Measurements from ENCODE around the gene PPP1R26.

Gene PPP1R26

DNA sequence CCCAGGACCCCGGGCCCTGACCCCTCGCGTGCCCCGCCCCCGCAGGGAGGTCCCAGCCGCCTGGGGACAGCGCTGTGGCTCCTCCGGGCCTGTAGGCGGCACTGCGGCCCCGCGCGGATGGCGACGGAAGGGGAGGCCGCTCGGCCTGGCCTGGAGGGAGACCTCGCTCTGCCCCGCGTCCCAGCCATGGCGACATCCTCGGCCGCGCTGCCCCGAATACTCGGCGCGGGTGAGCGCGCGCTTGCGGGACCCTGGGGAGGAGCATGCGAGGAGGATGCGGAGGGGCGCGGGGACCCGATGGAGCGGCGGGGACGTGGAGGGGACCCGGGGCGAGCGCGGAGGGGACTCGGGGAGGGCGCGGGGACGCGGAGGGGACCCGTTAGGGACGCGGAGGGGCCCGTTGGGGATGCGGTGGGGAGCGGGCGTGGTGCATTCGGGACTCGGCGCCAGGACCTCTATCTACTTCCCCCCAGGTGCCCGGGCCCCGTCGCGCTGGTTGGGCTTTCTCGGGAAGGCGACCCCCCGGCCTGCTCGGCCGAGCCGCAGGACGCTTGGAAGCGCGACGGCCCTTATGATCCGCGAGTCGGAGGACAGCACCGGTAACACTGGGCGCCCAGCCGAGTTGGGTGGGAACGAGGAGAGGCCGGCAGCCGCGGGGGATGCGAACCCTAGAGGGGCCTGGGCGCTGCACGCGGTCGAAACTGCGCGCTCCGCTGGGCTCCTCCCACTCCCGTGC lies 21.1 kb downstream of the PPP1R26 start, which contains the start of gene MRPS2:
TSS of gene MRPS2 (plus strand) at position 158 of the 736 bp plus-strand sequence. CDS start at position 187, 29 bp downstream.
- no peak within 1 kb of the TSS; the same call in 1 of the 2 replicates for H2AFZ ChIP-seq (ENCODE audit: low read length)
- no peaks in the 10 kb centered on the region for H3K27me3 ChIP-seq (ENCODE audit: insufficient read depth, low read length)
- H3K4me2 ChIP-seq (ENCODE audit: low read length), result peak within 1 kb of the TSS; percentile 85
- no peaks in the 10 kb centered on the region for H4K20me1 ChIP-seq (ENCODE audit: insufficient read depth, low read length)
- no peaks in the 10 kb centered on the region for H3K9me3 ChIP-seq (ENCODE audit: low read length)
- no peaks in the 10 kb centered on the region for H3F3A ChIP-seq (ENCODE audit: insufficient read depth, low read length)
- peak within 1 kb of the TSS; percentile 83 for H3K9ac ChIP-seq (ENCODE audit: low read length)
- H3K79me2 ChIP-seq (ENCODE audit: insufficient read depth, low read length), result no peaks in the 10 kb centered on the region
- TF ChIP-seq, protein P1, sequence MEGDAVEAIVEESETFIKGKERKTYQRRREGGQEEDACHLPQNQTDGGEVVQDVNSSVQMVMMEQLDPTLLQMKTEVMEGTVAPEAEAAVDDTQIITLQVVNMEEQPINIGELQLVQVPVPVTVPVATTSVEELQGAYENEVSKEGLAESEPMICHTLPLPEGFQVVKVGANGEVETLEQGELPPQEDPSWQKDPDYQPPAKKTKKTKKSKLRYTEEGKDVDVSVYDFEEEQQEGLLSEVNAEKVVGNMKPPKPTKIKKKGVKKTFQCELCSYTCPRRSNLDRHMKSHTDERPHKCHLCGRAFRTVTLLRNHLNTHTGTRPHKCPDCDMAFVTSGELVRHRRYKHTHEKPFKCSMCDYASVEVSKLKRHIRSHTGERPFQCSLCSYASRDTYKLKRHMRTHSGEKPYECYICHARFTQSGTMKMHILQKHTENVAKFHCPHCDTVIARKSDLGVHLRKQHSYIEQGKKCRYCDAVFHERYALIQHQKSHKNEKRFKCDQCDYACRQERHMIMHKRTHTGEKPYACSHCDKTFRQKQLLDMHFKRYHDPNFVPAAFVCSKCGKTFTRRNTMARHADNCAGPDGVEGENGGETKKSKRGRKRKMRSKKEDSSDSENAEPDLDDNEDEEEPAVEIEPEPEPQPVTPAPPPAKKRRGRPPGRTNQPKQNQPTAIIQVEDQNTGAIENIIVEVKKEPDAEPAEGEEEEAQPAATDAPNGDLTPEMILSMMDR (IDR thresholded peaks at IDR 0.05; ENCODE audit: low read length), result peak; percentile 71
- no peak for TF ChIP-seq EZH2 (IDR thresholded peaks at IDR 0.05; ENCODE audit: borderline replicate concordance, low read length)
- H3K4me1 ChIP-seq (ENCODE audit: insufficient read depth, low read length, severe bottlenecking), result peaks cover 19% of the 10 kb centered on the region
- peak within 1 kb of the TSS; percentile 79 for H3K4me3 ChIP-seq (ENCODE audit: low read depth, low read length, poor library complexity, severe bottlenecking)
- H3K9me2 ChIP-seq (ENCODE audit: low read depth, low read length), result no peaks in the 10 kb centered on the region
- H3K36me3 ChIP-seq (ENCODE audit: insufficient read depth, low read length), result peaks cover 35% of the 10 kb centered on the region
- H3K27ac ChIP-seq (ENCODE audit: low read depth, low read length, poor library complexity, severe bottlenecking), result no peak within 1 kb of the TSS

DNA sequence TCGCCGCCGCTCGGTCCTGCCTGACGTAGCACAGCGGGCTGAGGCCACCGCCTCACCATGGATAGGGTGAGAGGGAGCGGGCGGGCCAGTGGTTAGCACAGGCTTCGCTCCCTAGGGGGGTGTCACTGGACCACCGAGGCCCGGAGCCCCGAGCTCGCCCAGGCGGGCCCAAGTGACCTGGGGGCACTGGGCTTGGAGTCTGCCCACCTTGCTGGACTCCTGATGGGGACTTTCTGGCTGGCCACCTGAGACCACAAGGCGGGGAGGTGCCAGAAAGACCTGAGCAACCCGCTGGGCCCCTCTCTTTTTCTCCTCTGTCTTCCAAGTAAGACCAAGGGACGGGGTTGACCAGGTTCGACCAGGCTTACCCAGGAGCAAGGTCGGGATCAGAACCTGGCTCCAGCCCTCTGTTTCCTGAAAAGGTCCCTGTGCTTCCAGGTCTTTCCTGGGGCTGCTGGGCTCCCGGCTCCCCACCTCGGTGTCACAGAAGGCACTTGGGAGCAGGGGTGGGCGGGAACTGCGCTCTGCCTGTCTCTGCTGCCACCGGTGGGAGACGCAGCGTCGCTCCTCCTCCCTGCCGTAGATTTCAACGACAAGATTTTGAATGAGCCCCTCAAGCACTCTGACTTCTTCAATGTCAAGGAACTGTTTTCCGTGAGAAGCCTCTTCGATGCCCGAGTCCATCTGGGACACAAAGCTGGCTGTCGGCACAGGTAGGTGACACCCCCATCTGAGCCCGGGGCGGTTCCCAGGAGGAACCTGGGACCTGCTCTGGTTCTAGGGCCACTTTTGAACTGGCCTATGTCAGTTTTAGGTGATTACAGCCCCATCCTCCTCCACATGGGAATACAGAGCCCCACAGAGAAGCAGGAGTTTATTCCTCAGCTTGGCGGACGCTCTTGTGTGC lies 21.9 kb downstream of the PPP1R26 start:
- Histone ChIP-seq H2AFZ (ENCODE audit: low read length) (no peak overlapping the region), H4K20me1 (ENCODE audit: insufficient read depth, low read length) (no peaks in the 10 kb centered on the region), H3F3A (ENCODE audit: insufficient read depth, low read length) (no peaks in the 10 kb centered on the region), H3K27me3 (ENCODE audit: insufficient read depth, low read length) (no peaks in the 10 kb centered on the region), H3K36me3 (ENCODE audit: insufficient read depth, low read length) (peaks cover 35% of the 10 kb centered on the region), H3K4me2 (ENCODE audit: low read length) (peak overlapping the region; percentile 85), H3K4me1 (ENCODE audit: insufficient read depth, low read length, severe bottlenecking) (peaks cover 19% of the 10 kb centered on the region), H3K9ac (ENCODE audit: low read length) (peak overlapping the region; percentile 83), H3K27ac (ENCODE audit: low read depth, low read length, poor library complexity, severe bottlenecking) (no peak overlapping the region), H3K79me2 (ENCODE audit: insufficient read depth, low read length) (no peaks in the 10 kb centered on the region), H3K9me3 (ENCODE audit: low read length) (no peaks in the 10 kb centered on the region), H3K9me2 (ENCODE audit: low read depth, low read length) (no peaks in the 10 kb centered on the region), H3K4me3 (ENCODE audit: low read depth, low read length, poor library complexity, severe bottlenecking) (peak overlapping the region; percentile 79)
- TF ChIP-seq EZH2 (IDR thresholded peaks at IDR 0.05; ENCODE audit: borderline replicate concordance, low read length), result no peak
- TF ChIP-seq, protein P1 (IDR thresholded peaks at IDR 0.05; ENCODE audit: low read length), result no peak

DNA sequence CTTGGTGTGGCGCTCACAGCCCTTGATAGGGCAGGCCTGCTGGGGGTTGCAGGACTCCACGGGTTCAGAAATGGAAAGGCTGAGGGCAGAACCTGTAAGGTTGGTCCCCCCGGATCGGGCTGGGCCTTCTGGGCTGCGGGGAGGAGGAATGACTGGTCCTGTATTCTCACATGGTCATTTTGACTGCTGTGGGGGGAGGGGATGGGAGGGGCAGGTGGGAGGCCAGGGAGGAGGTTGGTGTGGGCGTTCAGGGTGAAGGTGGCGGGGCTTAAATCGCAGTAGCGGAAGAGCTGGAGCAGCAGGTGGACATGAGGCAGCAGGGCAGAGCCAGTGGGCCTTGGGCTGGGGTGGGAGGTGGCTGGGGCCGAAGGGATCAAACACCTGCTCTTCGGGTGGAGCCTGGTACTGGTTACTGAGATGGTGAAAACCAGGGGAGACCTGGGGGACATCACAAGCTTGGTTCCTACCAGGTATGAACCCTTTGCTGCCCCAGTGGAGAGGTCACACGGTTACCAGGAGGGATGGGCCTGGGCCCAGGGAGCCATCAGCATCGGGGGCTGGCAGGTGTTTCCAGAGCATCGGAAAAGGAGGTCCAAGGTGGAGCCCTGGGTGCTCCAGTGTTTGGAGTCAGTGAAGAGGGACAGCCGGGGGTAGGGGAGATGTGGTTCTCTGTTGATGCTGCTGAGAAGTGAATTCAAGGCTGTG lies 22.7 kb downstream of the PPP1R26 start:
- H3K4me1 ChIP-seq (ENCODE audit: insufficient read depth, low read length, severe bottlenecking), result peaks cover 19% of the 10 kb centered on the region
- no peaks in the 10 kb centered on the region for H3F3A ChIP-seq (ENCODE audit: insufficient read depth, low read length)
- H3K36me3 ChIP-seq (ENCODE audit: insufficient read depth, low read length), result peaks cover 35% of the 10 kb centered on the region
- H3K9me2 ChIP-seq (ENCODE audit: low read depth, low read length), result no peaks in the 10 kb centered on the region
- no peaks in the 10 kb centered on the region for H4K20me1 ChIP-seq (ENCODE audit: insufficient read depth, low read length)
- no peak overlapping the region for H2AFZ ChIP-seq (ENCODE audit: low read length)
- no peak for TF ChIP-seq EZH2 (IDR thresholded peaks at IDR 0.05; ENCODE audit: borderline replicate concordance, low read length)
- H3K4me3 ChIP-seq (ENCODE audit: low read depth, low read length, poor library complexity, severe bottlenecking), result peak overlapping the region; percentile 79
- H3K9me3 ChIP-seq (ENCODE audit: low read length), result no peaks in the 10 kb centered on the region
- peak overlapping the region; percentile 85 for H3K4me2 ChIP-seq (ENCODE audit: low read length)
- no peaks in the 10 kb centered on the region for H3K27me3 ChIP-seq (ENCODE audit: insufficient read depth, low read length)
- no peak overlapping the region; the same call in 1 of the 2 replicates for H3K9ac ChIP-seq (ENCODE audit: low read length)
- H3K79me2 ChIP-seq (ENCODE audit: insufficient read depth, low read length), result no peaks in the 10 kb centered on the region
- no peak overlapping the region for H3K27ac ChIP-seq (ENCODE audit: low read depth, low read length, poor library complexity, severe bottlenecking)
